ENCODE measurements around the gene CNST.
"Not testable (repeated sequence)": the region's sequence is repeated elsewhere in the genome, so short reads cannot be mapped to it uniquely, and the experiment has no call there.

The CNST gene

DNA sequence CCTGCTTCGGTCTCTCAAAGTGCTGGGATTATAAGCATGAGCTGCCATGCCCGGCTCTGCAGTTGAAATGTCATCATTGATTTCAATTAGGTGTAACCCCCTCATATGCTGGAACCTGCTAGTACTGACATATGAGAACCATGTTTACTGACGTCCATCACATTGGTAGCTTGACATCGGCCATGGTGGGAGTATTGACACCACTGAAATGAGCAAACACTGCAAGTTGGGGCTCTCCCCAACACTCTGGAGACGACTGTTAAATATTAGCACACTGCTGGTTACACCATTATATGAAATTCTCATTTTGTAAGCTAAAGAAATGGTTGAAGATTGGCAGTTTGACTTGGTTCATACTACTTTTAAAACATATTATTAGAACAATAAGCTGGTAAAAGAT, 63.7 kb downstream of the CNST start:
- no peak for DNase-seq

DNA sequence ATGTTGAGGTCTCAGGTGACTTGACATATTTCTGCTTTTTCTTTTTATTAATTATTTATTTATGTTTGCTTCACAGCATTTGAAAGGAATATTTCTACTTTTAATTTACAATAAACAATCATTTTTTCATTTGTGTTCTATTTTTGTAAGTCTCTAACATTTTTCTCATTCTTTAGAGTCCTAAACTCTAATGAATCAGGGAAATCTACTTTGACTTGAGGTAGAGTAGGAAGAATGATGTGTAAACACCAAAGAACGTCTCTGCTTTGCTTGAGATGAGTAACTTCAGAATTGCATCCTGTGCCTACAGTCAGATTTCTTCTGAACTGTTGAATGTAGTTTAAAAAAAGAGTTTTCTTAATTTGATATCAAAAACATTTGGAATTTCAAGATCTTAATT, 65.2 kb downstream of the CNST start:
- peak; percentile 79 for DNase-seq

DNA sequence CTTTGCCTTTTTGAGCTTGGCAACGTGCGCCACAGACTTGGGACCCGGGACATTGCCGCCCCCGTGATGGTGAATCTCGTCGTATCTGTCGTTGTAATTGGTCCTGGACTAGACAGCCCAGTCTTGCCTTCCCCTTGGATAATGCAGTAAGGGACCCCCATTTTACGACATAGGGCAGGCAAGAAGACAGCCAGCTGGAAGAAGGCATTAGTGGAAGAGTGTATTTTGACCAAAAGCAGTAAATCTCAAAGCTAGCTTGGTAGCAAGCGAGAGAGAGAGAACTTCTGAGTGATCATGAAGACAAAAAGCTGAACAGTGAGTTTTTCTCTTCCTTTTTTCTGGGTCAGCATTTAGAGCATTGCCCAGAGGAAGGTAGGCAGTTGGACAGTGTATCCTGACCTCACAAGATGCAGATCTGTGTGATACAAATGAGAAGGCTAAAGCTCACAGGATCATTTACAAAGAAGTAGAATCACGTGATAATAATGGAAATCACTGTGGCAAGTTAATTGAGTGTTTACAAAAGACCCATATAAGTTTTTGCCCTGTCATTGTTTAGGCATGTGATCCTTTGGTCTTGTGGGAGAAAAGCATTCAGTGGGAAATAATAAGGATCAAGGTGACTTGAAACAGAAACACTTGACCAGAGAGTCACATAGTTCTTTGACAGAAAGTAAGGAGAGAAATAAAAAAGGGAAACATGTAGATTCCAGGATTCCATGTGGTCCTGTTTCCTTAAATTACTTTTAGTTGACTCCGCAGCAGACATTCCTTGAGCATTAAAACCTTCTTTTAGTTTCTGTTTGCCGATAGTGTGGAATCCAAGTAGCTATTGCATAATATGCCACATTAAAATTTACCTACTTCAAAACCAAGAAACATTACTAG, 66.3 kb downstream of the CNST start:
- DNase-seq = peak; percentile 89

DNA sequence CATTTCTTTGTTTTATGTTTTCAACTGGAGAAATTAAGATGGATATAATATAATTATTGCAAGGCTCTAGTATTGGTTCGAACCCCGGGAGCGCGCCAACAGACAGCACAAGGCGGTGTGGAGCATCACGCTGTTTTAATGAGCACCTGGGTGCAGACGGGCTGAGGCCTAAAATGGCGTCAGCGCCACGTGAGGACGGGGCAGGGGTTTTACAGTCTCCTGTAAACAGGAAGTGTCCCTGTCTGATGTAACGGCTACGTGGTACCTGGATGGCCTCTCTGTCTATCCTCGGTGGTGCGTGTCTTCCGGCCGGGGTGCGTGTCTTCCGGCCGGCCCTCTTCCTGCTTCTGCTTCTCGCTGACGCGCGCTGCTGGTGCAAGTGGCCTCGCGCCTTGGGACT, 68.4 kb downstream of the CNST start:
- DNase-seq = not testable (repeated sequence)

DNA sequence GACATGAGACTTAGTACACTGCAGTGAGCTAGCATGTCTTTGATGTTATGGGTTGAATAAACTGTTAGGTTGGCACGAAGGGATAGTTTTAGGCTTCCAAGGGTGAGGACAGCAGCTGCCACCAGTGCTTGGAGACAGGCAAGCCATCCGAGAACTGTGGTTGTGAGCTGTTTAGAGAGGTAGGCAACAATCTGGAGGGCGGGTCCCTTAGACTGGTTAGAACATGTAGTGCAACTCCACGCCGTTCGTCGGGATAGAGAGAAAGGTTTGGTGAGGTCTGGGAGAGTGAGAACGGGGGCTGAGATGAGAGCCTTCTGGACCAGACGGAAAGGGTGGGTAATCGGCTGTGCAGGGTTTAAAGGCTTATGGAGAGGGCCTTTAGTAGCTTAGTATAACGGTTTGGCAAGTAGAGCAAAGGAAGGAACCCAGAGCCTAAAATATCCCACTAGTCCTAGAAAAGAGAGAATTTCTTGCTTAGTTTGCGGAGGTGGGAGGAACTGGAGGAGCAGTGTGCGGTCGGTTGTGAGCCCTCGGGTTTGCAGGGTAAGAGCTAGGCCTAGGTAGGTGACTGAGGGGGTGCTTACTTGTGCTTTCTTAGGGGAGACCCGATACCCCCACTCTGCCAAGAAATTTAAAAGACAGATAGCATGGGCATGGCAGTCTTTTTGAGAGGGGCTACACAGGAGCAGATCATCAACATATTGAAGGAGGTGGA, 72.8 kb downstream of the CNST start:
- DNase-seq = no peak

DNA sequence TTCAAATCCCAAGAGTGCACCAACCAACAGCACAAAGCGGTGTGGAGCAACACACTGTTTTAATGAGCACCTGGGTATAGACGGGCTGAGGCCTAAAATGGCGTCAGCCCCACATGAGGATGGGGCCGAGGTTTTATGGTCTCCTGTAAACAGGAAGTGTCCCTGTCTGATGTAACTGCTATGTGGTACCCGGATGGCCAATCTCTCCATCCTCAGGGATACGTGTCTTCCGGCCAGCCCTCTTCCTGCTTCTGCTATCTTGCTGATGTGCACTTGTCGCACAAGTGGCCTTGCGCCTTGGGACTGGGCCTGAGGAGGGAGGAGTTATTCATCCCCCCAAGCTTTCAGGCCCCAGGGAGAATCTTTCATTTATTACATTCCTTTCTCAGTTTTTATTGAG, 73.5 kb downstream of the CNST start:
- DNase-seq = no peak

DNA sequence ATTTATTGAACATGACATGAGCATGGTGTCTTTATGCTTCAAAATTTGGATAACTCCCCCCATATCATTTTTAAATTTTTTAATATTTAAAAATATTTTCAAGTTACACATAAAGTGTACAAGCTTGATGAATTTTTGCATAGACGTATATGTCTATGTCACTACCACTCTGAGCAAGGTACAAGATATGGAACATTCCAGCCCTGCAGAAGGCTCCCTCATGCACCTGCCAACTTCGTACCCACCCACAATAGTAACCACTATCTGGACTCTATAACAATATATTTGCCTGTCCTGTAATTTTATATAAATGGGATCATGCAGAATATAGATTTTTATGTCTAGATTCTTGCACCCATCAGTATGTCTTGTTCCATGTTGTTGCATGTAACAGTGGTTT, 74.5 kb downstream of the CNST start:
- DNase-seq = no peak

DNA sequence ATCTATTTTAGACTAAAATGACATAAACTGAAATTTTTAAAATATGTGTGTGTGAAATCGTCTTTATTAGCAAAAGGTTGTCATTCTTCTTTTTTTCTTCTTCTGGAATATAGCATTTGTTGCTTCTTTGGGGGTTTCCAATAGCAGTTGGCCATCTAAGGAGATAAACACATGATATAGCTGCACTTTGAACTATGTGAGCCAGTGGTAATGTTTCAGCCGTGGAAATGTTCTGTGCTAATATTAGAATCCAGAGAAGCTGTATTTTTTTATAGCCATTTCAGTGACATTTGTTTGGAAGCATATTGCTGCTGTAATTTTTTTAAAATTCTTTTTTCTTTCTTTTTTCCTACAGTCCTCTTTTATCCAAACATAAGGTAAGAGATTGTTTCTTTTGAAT, 75.1 kb downstream of the CNST start:
- DNase-seq = no peak

DNA sequence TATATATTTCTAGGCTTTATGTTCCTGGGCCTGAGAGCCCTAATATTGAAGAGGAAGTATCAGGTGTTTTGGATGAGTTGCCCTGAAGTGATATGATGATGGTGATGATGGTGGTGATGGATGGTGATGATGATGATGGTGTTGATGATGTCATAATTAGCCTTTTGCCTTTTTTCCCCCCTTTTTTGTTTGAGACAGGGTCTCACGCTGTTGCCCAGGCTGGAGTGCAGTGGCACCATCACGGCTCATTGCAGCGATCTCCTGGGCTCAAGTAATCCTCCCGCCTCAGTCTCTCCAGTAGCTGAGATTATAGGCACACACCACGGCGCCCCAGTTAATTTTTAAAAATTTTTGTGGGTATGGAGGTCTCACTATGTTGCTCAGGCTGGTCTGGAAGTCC, 76.5 kb downstream of the CNST start:
- DNase-seq = no peak

DNA sequence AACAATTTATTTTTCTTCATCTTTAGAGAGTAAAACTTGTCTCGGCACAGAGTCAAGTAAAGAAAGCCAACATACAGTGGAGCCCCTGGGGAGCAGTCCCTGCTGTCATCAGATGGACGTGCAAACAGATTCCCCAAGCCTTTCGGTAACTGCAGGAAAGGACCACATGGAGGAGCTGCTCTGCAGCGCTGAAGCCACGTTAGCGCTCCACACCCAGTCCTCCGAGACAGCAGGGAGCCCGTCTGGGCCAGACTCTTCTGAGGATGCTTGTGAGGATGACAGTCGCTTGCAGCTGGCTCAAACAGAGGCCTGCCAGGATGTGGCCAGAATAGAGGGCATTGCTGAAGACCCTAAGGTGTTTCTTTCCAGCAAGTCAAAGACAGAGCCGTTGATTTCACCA, 80.9 kb downstream of the CNST start:
- peak; percentile 80 for DNase-seq

DNA sequence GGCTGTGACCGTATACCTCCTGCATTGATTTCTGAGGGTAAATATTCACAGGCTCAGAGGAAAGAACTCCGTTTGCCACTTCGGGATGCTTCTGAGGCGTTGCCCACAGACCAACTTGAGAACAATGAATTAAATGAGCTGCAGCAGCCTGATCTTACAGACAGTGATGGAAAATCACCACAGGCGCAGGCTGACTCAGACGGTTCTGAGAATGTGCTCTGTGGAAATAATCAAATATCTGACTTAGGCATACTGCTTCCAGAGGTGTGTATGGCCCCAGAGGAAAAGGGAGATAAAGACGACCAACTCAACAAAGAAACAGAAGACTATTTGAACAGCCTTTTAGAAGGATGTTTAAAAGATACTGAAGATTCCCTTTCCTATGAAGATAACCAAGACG, 81.3 kb downstream of the CNST start:
- peak; percentile 43 for DNase-seq

DNA sequence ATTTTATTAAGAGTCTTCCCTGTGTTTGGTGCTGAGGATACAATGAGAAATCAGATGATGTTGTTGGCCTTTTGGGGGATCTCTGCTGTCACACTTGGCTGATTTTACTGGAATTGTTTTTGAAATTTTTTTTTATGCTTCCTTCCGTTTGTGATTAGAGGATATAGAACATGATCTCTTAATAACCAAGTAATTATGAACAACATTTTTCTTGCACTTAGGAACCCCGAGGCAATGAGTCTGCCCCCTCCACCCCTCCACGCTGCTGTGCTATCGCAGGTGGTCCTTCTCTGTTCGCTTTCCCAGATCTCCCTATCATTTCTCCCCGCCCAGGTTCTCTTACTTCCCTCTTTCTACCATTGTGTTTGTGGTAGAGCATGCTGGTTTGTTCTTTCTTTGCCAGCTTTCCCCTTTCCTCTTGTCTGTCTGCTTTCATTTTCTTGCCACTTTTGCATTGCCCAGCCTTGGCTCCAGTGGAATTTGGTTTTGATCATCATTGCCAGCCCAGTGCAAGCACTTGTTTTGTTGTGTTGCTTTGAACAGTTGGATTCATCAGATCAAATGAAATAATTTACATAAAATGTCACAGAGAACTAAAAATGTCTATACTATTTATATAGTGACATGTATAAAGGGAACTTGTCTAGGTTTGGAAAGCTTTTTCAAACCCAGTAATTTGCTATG, 84.9 kb downstream of the CNST start:
- no peak for DNase-seq

DNA sequence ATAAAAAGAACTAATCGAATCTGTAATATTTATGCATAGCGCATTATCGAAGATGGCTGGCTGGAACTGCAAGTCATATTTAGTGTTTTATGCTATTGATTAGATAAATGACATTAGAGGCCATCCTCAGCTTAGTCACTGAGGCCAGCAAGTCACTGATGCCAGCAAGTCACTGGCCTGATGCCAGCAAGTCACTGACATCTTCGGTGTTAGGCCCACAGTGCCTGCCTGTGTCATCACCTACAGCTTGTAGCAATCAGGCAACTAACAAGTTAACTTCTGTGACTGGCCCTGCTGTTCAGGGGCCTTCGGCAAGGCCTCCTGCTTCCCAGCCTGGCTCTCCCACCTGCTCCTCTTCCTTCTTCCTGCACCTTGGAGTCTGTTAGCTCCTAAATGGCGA, 92.3 kb downstream of the CNST start:
- DNase-seq = no peak

DNA sequence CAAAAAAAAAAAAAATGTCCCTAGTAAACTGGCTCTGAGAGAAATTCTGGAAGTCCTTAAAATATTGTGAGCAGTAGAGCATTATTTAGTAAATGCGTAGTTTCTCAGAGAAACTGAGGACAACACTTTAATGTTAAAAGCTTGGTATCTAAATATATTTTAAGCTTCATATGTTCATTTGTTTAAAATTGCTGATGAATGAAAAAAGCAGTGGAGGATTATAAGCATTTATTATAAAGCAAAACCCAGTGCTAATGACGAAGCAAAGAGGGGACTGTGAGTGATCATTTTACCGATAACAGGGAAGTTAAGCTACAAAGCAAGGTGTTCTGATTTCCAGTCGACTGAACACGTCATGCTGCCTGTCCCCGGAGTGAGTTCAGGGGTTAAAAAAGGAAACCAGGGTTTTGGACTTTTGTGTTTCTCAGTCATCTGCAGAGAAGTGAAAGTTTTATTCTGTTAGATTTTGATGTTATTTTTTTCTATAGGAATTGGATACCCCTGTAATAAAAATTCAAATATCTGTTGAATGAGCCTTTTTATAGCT, 93.4 kb downstream of the CNST start:
- DNase-seq = no peak

DNA sequence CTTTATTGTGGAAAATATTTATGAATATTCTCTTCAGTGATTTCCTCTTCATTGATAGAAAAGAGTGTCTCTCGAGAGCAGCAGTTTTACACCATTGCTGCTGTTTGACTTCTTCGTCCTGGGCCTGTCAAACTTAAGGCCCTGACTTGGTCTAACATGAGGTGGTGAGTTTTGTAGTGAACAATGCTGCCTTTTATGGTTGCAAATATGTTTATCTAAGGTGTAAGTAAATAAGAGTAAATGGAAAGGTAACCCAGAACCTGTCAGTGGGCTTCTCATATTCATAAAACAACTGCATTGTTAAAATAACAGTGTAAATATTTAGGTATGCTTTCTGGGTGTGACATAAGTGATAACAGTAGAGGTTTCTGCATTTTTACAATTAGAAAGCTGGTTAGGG, 95.2 kb downstream of the CNST start:
- no peak for DNase-seq

DNA sequence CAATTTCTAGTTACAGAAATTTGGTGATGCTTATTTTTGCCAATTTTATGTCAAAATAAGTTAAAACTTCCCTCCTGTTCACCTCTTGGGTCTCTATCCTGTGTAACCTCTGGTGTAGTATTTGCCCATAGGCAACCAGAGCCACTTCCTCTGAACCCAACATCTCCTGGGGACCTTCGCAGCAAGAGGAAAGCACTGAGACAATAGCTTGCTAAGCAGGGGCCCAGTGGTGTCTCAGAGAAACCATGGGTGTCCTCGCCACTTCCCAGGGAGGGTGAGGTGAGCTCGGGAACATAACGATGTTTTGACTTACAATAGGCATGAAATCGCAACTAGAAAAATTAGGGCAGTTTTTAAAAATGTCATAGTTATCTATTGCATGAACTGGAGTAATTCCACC, 101.5 kb downstream of the CNST start:
- DNase-seq = no peak

DNA sequence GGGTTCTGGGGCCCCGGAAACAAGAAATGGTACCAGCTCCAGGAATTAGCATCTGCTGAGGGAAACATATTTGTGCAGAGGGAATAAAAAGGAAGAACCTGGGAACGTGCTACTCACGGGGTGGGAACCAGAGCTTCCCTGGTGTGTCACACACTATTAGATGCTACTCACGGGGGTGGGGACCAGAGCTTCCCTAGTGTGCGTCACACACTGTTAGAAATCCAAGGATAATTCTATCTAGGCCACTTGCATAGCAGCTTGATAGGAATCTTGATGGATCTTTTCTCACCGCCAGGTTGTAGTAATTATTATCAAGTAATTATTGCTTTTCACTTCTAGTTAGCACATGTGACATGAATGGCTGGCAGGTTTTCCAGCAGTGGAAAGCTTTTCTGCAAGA, 103.4 kb downstream of the CNST start:
- DNase-seq = no peak

DNA sequence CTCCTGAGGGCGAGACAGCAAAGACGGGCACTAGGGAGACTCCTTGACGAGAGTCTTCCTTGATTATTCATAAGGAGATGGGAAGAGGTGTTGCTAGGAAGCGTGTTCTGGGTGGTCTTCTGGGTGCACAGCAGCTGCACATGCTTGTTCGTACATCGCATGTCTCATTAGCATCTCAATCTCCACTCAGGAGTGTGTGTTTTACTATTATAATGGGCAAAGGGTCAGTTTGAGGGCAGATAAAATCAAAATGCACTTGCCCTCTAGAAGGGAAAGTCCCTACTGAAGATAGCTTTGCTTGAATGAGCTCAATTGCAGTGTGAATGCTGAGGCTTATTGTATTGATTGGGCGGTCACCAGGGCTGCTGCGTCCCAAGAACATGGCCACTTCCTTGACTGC, 107.8 kb downstream of the CNST start:
- DNase-seq = no peak

DNA sequence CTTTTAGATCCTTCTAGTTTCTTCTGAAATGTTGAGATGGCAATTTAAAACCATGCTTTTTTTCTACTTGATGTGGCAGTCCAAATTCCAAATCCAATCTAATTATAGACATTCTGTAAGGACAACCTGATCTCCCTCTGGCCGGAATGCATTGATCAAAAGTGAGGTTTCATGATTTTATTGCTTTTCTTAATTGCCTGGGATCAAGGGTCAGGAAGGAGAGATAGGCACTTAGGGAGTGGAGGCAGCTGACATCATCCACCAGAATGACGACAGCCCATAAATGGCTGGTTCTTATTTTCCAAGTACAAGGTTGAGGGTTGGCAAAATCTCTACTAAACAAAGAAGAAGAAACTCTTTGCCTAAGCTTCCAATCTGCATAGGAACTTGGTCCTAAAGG, 111.6 kb downstream of the CNST start:
- DNase-seq = no peak

DNA sequence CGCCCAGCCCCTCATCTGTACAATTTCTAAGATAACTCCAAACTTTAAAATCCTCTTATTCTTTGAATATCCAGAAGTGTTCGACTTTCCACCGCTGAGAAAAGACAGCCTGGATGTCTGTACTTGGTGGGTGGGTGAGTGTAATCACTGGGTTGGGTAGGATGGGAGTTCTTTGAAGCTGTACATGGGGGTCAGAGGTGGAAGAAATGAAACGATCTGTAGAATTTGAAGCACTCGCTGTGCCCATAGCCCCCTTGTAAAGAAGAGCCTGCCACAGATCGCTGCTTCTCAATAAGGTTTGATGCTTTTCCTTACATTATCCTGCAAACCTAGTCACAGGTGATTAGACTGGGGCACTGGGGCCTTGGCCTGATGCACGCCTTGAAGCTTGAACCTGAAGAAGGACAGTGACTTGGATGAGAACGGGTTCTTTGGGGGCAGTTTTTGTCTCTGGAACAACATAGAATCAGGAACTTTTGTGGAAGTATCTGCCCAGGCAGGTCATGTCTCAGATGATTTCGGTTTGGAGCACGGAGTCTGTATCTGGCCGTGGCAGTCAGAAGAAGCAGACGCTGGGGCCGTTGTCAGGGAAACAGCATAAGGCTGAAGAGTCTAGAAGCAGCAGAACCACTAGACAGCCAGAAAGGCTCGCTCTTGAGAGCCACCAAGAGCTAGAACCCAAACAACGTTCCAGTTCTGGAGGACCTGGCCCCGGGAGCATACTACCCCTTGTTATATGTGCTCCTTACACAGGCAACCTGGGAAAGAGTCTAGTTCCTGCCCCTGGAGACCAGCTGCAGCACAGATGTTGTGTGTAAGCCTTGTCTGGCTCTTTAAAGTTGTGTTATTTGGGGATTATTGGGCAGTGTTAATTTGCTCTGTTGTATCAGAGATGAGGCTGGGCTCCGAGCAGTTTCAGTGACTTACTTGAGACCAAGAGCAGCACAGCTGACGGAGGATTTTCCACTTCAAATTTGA, 112.8 kb downstream of the CNST start:
- DNase-seq = no peak

DNA sequence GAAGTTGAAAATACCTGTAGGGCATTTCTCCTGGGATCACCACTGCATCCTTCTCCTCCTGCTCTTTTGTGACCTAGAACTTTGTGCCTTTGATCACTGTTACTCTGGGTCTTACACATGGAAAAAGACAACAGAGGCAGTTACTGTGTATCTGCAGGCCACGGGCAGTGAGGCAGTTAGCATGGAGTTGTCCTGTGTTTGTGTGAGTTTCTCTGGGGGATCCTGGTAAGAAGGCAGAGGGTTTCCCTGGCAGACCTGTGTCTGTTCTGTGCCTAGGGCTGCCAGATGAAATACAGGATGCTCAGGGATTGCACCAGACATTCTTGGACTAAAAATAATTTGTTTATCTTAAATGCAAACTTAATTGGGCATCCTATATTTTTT, 113.5 kb downstream of the CNST start:
- no peak for DNase-seq

DNA sequence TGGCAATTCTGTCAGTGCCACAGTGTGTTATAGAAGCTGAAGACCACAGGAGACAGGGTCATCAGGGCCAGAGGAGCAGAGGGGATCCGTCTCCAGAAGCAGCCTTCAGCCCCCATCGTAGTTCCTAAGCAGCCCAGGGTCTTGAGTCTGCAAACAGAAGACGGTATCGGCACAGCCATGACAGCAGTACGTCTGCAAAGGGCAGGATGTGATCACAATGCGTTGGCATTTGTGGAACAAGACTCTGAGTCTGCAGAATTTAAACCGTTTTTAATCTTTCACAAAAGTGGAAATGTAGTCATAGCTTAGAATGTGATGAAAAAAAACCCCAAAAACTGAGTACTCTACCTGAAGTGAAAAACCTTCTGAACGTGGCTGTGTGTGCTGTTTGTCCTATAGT, 113.9 kb downstream of the CNST start:
- DNase-seq = peak; percentile 55
